Esophagus squamous epithelium (tissue), 4 donors: ENCODE results near the gene PDSS2.

Source experiments
- CTCF ChIP-seq, 6 experiments: fragments of 450-650 bp in 4 of 6; fragments of 200-600 bp in 2 of 6; sonication (generic) in 2 of 6; IDR thresholded peaks; one replicate each; pipeline ENCODE4 v1.5.1; 2016 to 2019; ENCODE audit warnings: antibody characterized with exemption in 6 of 6, mild to moderate bottlenecking in 4 of 6, moderate library complexity in 4 of 6
- POLR2A ChIP-seq, 4 donors: fragments of 450-650 bp; IDR thresholded peaks; one replicate each; pipeline ENCODE4 v1.6.1; 2017; ENCODE audit warnings: antibody characterized with exemption in 4 of 4, mild to moderate bottlenecking in 4 of 4, moderate library complexity in 3 of 4

GRCh38 chr6:107460083-107460631, 793 bp upstream of the PDSS2 start:
- TF ChIP-seq CTCF (IDR thresholded peaks at IDR 0.05) (no peak), POLR2A (IDR thresholded peaks at IDR 0.05) (no peak)
